Left ventricle myocardium inferior (tissue), 1 donor: ENCODE measurements around the gene PRELP. TPM values are rescaled to one million over a fixed set of nuclear protein-coding genes. Genes with fewer than 3 reads are reported as not detected.

Source experiments
- DNase-seq: peaks from one replicate; pipeline ENCODE4 v3.0.0-alpha.2; 2020
- H3K27ac ChIP-seq: fragments of 200-600 bp; replicated peaks from 2 replicates; pipeline ENCODE4 v1.8.0; 2021
- H3K27me3 ChIP-seq: fragments of 200-600 bp; 2 replicates; pipeline ENCODE4 v1.8.0; 2021; ENCODE audit warnings: low read depth
- H3K36me3 ChIP-seq: fragments of 200-600 bp; 2 replicates; pipeline ENCODE4 v1.8.0; 2021
- H3K4me1 ChIP-seq: fragments of 200-600 bp; 2 replicates; pipeline ENCODE4 v1.8.0; 2021
- H3K4me3 ChIP-seq: fragments of 200-600 bp; 2 replicates; pipeline ENCODE4 v1.8.0; 2021; ENCODE audit warnings: mild to moderate bottlenecking, moderate library complexity
- H3K9me3 ChIP-seq: fragments of 200-600 bp; replicated peaks from 2 replicates; pipeline ENCODE4 v1.8.0; 2021
- intact Hi-C: fragments of 100-400 bp; cut with micrococcal nuclease; formaldehyde crosslinking; loops from one replicate; pipeline ENCODE4 v1.11.0; 2022
- total RNA-seq: library from RNA; stranded (reverse); fragmentation: NEBNext Ultra II Directional; extraction: Animal tissue kit (Norgen Biotek cat#: 25700); gene quantifications from one replicate; pipeline ENCODE4 v1.2.1, GENCODE V29; 2021
- TF ChIP-seq, protein P1 (sequence below): fragments of 200-600 bp; IDR thresholded peaks from 2 replicates; pipeline ENCODE4 v1.8.0; 2021; ENCODE audit warnings: antibody characterized with exemption, mild to moderate bottlenecking, borderline replicate concordance
- donor health status: DM: no; HTN: yes; CAD: no; lungs with severe emphysema.

Gene PRELP
- total RNA-seq, 1 donor from 2014 or later = 22.5 TPM

DNA sequence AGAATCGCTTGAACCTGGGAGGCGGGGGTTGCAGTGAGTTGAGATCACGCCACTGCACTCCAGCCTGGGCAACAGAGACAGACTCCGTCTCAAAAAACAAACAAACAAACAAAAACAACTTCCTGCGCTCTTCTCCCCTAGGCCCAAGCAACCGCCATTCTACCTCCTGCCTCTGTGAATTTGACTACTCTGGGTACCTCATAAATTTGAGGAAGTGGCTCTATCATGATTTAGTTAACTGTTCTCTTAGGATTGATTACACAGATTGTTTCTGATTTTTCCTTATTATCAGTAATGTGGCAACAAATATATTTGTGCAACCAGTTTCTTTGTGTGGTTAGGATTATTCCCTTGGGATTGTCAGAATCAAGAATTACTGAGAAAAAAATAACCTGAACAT is 48.1 kb downstream of the PRELP start:
- TF ChIP-seq, protein P1, sequence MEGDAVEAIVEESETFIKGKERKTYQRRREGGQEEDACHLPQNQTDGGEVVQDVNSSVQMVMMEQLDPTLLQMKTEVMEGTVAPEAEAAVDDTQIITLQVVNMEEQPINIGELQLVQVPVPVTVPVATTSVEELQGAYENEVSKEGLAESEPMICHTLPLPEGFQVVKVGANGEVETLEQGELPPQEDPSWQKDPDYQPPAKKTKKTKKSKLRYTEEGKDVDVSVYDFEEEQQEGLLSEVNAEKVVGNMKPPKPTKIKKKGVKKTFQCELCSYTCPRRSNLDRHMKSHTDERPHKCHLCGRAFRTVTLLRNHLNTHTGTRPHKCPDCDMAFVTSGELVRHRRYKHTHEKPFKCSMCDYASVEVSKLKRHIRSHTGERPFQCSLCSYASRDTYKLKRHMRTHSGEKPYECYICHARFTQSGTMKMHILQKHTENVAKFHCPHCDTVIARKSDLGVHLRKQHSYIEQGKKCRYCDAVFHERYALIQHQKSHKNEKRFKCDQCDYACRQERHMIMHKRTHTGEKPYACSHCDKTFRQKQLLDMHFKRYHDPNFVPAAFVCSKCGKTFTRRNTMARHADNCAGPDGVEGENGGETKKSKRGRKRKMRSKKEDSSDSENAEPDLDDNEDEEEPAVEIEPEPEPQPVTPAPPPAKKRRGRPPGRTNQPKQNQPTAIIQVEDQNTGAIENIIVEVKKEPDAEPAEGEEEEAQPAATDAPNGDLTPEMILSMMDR = no peak
- no peak for DNase-seq
- Histone ChIP-seq H3K27ac (peak overlapping the region; percentile 7), H3K4me1 (peaks cover 40% of the 10 kb centered on the region), H3K36me3 (no peaks in the 10 kb centered on the region), H3K9me3 (no peaks in the 10 kb centered on the region), H3K4me3 (no peak overlapping the region), H3K27me3 (no peaks in the 10 kb centered on the region)
- intact Hi-C loops = no loop called here

- intact Hi-C loops = no loop called here
- TF ChIP-seq, protein P1 = no peak
- Histone ChIP-seq H3K36me3 (no peaks in the 10 kb centered on the region), H3K27me3 (no peaks in the 10 kb centered on the region), H3K27ac (peak overlapping the region; percentile 43), H3K4me1 (peaks cover 40% of the 10 kb centered on the region), H3K9me3 (no peaks in the 10 kb centered on the region), H3K4me3 (no peak overlapping the region)
- DNase-seq = no peak
These were observed 48.5 kb downstream of the PRELP start for GRCh38 chr1:203524152-203524551.

- H3K36me3 ChIP-seq = no peaks in the 10 kb centered on the region
- DNase-seq = no peak
- no peak overlapping the region for H3K4me3 ChIP-seq
- peak overlapping the region; percentile 43 for H3K27ac ChIP-seq
- H3K4me1 ChIP-seq = peaks cover 40% of the 10 kb centered on the region
- intact Hi-C loops = no loop called here
- H3K9me3 ChIP-seq = no peaks in the 10 kb centered on the region
- TF ChIP-seq, protein P1 = no peak
- no peaks in the 10 kb centered on the region for H3K27me3 ChIP-seq
These were observed 49.2 kb downstream of the PRELP start for GRCh38 chr1:203524824-203525223.

- H3K27me3 ChIP-seq = no peaks in the 10 kb centered on the region
- intact Hi-C loops = no loop called here
- H3K4me3 ChIP-seq = no peak overlapping the region
- H3K9me3 ChIP-seq = no peaks in the 10 kb centered on the region
- H3K4me1 ChIP-seq = peaks cover 35% of the 10 kb centered on the region
- no peaks in the 10 kb centered on the region for H3K36me3 ChIP-seq
- DNase-seq = no peak
- TF ChIP-seq, protein P1 = no peak
- no peak overlapping the region for H3K27ac ChIP-seq
These were observed 50.1 kb downstream of the PRELP start for GRCh38 chr1:203525685-203526084.

- no peak overlapping the region for H3K4me3 ChIP-seq
- peaks cover 30% of the 10 kb centered on the region for H3K4me1 ChIP-seq
- intact Hi-C loops = no loop called here
- no peaks in the 10 kb centered on the region for H3K27me3 ChIP-seq
- no peak overlapping the region for H3K27ac ChIP-seq
- no peak for DNase-seq
- TF ChIP-seq, protein P1 = no peak
- no peaks in the 10 kb centered on the region for H3K36me3 ChIP-seq
- no peaks in the 10 kb centered on the region for H3K9me3 ChIP-seq
These were observed 50.5 kb downstream of the PRELP start for GRCh38 chr1:203526130-203526529.

GRCh38 chr1:203526572-203526971 is 51.0 kb downstream of the PRELP start:
- intact Hi-C loops = no loop called here
- DNase-seq = no peak
- no peak overlapping the region for H3K27ac ChIP-seq
- H3K27me3 ChIP-seq = no peaks in the 10 kb centered on the region
- TF ChIP-seq, protein P1 = no peak
- peaks cover 26% of the 10 kb centered on the region for H3K4me1 ChIP-seq
- no peaks in the 10 kb centered on the region for H3K36me3 ChIP-seq
- no peaks in the 10 kb centered on the region for H3K9me3 ChIP-seq
- no peak overlapping the region for H3K4me3 ChIP-seq
